HG03469 (cell line): Measurements from ENCODE around the gene AQP12B.
"Not testable (repeated sequence)": the region's sequence is repeated elsewhere in the genome, so short reads cannot be mapped to it uniquely, and the experiment has no call there.

Experiments used
- ATAC-seq: cut with Tn5 transposase; IDR thresholded peaks from one replicate; pipeline ENCODE4 v1.9.1; 2021; ENCODE audit warnings: mild to moderate bottlenecking, moderate library complexity, moderate number of reproducible peaks; ENCODE audit not compliant: unreplicated experiment

The AQP12B gene

GRCh38 chr2:240685771-240686371 lies 3.2 kb upstream of the AQP12B start:
- ATAC-seq = no peak

- ATAC-seq = not testable (repeated sequence)
Measured at GRCh38 chr2:240683980-240684728, 1.5 kb upstream of the AQP12B start.

DNA sequence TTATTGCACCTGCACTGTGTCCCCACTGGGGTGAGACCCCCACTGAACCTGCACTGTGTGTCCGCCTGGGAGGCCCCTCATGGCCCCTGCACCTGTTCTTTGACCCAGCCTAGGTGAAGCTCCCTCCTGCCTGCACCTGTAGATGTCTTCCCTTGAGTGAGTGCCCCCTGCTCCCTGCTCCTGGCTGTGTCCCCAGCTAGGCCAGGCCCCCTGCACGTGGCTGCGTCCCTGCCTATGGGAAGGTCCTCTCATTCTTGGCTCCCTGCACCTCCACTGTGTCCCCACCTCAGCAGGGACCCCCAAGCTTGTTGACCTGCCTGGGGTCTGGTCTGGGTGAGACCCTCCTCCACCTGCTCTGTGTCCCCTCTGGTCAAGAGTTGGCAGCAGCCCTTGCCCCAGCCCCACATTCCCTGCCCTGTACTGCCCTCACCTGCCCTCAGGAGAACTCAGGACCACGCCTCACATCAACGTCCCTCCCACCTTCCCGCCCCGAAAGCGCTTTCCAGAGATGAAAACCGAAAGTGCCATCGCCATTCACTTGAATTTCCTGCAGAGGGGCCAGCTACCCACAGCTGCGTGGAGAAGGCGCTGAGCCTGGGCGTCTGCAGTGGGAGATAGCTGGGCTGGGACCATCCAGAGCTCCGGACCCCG lies 769 bp upstream of the AQP12B start:
- ATAC-seq = not testable (repeated sequence)

- ATAC-seq = not testable (repeated sequence)
Measured at GRCh38 chr2:240680185-240680584, 2.5 kb downstream of the AQP12B start.

DNA sequence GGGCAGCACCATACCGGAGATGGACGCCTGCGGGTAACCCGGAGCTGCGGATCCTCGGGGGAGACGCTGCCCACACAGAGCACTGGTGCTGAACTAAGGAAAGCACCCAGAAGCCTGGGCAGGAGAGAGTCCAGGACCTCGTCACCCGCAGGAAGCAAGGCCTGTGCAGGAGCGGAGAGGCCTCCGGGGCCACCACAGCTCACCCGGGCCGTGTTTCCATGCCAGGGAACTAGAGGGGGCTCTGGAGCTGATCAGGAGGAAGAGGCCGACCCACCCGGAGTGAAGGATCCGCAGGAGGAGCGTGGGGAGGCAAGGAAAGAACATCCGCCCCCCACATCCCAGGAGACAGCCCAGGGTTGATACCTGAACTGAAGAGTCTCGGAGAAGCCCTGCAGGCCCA lies 3.8 kb downstream of the AQP12B start:
- not testable (repeated sequence) for ATAC-seq

DNA sequence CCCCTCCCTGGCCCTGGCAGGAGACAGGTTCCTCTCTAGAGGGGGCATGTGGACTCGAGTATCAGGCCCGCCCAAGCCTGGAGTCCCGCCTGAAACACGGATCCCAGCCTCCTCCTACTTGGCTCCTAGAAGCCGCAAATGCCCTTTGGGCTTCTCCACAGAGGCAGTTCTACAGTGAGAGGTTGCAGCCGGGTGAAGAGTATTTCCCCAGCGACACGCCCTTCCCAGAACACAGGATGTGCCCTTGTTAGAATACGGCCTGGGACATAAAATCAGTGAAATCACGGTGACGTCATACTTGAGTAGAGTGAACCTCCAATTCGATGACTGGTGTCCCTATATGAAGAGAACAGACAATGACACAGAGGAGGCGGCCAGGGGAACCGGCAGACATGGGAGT lies 4.6 kb downstream of the AQP12B start:
- ATAC-seq = not testable (repeated sequence)

DNA sequence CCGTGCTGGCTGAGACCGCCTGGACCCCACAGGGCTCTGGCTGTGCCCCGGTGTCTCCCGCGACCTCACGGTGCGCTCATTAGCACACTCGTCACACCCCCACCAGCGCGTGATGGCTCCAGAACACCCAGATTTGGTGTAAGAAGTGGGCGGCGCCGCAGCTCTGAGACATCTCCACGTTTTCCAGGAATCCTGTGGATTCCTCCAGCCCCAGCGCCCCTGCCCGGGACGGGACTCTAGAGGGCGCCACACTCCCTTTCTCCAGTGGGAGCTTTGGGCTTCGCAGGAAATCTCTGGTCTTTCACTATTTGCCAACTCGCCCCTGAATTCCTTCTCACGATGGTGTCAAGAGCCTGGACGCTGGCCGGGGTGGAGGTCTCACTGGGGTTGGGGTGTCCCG lies 7.3 kb downstream of the AQP12B start:
- not testable (repeated sequence) for ATAC-seq

DNA sequence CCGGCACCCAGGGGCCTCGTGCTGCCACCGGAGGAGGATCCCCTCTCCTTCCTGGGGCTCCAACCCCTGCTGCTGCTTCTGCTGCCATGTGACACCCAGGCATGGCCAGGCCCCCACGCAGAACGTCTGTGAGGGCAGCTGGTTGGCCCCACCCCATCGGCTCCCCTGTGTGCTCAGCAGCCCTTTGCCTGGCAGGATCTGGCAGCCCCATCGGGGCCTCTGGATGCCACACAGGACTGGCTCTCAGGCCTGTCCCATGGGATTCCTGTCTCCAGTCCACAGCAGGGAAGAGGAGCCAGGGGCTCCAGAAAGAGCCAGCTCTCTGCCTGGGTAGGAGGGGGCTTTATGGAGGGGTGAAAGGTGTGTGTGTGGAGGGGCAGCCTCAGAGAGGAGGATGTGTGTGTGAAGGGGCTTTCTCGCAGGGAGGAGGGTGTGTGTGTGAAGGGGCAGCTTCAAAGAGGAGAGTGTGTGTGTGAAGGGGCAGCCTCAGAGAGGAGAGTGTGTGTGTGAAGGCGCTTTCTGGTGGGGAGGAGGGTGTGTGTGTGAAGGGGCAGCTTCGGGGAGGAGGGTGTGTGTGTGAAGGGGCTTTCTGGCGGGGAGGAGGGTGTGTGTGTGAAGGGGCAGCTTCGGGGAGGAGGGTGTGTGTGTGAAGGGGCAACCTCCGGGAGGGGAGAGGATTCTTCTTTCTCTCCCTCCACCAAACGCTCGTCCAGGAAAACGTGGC lies 8.1 kb downstream of the AQP12B start:
- ATAC-seq = not testable (repeated sequence)

- ATAC-seq = no peak
Measured at GRCh38 chr2:240672701-240673190, 9.9 kb downstream of the AQP12B start.

GRCh38 chr2:240672076-240672700 lies 10.5 kb downstream of the AQP12B start:
- no peak for ATAC-seq

DNA sequence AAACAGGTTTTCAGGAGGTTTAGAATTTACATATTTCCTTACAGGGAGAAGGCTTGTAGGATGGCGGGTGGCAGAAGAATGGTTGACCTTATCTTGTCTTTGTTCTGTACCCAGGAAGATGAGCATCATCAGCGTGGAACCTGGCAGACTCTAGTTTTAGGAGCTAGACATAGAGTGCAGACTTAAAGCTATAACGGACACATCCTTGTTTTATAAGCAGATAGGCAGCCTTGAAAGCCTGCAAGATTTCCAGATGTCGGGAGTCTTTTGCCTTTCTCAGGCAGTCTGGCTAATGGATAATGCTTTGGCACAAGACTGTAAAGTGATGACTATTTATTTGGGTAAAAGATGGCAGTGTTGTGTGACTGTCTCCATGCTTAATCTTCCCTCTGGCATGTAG lies 11.7 kb downstream of the AQP12B start:
- ATAC-seq = no peak

- ATAC-seq = no peak
Measured at GRCh38 chr2:240670402-240670801, 12.3 kb downstream of the AQP12B start.

GRCh38 chr2:240664622-240665021 lies 18.1 kb downstream of the AQP12B start:
- no peak for ATAC-seq

DNA sequence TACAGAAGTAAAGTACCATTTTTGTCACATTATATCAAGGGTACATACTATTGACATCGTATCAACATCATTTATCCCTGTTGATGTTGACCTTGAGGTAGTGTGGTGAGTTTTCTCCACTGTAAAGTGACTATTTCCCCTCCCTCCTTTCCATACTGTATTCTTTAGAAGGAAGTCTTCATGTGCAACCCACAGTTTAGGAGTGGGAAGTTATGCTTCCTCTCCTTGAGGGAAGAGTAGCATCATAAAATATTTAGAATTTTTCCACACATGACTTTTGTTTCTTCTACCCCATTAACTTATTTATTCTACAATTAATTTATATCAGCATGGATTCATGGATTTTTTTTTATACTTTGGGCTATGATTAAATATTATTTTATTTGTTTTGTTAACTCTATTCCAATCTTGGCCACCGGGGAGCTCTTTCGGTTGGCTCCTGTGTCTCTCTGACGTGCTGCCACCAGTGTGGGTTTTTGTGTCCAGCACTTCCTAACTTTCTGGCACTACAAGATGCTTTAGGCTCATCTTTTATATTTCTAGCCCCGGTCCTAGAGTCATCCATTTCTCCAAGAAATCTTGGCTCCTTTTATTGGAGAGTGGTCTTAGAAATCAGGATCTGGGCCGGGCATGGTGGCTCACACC lies 19.0 kb downstream of the AQP12B start:
- no peak for ATAC-seq

DNA sequence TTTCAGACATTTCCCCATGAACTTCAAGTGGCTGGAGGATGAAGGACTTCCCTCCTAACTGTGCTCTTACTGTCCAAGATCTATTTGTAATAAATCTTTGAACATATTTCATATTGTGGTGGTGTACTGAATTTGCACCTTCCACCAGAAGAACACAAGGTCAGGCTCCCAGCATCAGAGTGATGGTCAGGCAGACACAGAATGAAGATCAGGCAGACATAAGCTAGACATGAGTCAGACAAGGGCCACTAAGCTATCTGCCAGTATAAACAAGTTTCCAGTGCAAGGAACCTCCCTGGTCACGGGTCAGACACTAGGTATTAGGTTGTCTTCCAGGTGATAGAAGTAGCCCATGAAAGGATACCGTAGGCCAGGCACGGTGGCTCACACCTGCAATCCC lies 20.0 kb downstream of the AQP12B start:
- ATAC-seq = no peak

DNA sequence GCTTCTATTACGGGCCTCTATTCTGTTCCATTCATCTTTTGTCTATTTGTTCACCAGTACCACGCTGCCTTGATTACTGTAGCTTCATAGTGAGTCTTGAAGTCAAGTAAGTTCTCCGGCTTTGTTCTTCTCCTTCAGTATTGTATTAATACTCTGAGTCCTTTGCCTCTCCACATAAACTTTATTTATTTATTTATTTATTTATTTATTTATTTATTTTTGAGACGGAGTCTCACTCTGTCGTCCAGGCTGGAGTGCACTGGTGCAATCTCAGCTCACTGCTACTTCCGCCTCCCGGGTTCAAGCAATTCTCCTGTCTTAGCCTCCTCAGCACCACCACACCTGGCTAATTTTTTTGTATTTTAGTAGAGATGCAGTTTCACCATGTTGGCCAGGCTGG lies 22.8 kb downstream of the AQP12B start:
- ATAC-seq = not testable (repeated sequence)

DNA sequence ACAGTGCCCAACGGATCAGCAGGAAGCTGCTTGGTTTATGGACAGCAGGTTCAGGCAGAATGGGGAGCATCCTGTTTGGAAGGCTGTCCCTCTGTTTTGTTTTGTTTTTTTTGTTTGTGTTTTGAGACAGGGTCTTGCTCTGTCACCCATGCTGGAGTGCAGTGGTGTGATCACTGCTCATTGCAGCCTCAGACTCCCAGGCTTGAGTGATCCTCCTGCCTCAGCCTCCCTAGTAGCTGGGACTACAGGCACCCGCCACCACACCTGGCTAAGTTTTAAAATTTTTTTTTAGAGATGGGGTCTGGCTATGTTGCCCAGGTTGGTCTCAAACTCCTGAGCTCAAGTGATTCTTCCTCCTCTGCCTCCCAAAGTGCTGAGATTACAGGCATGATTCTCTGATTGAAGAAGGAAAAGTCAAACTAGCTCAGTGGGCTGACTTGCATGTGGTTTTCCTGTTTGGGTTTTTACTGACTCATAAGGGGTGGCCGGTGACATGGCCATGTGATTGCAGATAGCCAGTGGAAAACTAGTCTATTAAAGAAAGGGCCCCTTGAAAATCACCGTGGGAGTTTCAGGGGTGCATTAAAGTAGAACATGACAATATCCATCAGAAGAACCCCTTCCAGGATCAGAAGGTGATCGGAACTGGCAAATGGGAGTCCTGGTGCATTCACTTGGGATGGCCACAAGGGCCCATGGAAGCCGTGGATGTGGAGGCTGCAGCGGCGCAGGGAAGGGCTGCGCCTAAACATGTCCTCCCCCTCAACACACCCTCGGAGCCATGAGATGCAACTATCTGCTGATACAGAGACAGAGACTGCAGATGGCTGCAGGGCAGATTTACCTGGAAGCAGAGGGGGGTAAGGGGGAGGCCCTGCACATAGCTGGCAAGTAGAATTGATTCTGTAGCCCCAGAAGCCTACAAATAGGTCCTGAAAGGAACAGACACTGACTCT lies 26.5 kb downstream of the AQP12B start:
- no peak for ATAC-seq

- no peak for ATAC-seq
Measured at GRCh38 chr2:240651185-240651584, 31.5 kb downstream of the AQP12B start.
